Progenitor cell of endocrine pancreas (in vitro differentiated cells): ENCODE measurements around the gene HARS2. TPM values are rescaled to one million over a fixed set of nuclear protein-coding genes. Genes with fewer than 3 reads are reported as not detected.
A peak's percentile ranks its signal among the peaks of the same experiment; 100 is the strongest.
"Not testable (repeated sequence)": the region's sequence is repeated elsewhere in the genome, so short reads cannot be mapped to it uniquely, and the experiment has no call there.

Source experiments
- DNase-seq: peaks from one replicate; pipeline ENCODE4 v3.0.0; 2021; ENCODE audit warnings: low spot score; ENCODE audit not compliant: unreplicated experiment
- H3K27ac Mint-ChIP-seq: 2 replicates; pipeline ENCODE4 v1.8.0; 2021; ENCODE audit warnings: mild to moderate bottlenecking, moderate library complexity, mixed read lengths
- H3K27me3 Mint-ChIP-seq: 2 replicates; pipeline ENCODE4 v1.8.0; 2021; ENCODE audit warnings: mixed read lengths
- H3K36me3 Mint-ChIP-seq: 2 replicates; pipeline ENCODE4 v1.8.0; 2022; ENCODE audit warnings: mixed read lengths; ENCODE audit not compliant: insufficient read depth
- H3K4me1 Mint-ChIP-seq: 2 replicates; pipeline ENCODE4 v1.8.0; 2021; ENCODE audit warnings: low read depth, mixed read lengths
- H3K4me3 Mint-ChIP-seq: 2 replicates; pipeline ENCODE4 v1.8.0; 2021; ENCODE audit warnings: low read depth, mild to moderate bottlenecking, moderate library complexity, mixed read lengths
- H3K9me3 Mint-ChIP-seq: 2 replicates; pipeline ENCODE4 v1.8.0; 2021; ENCODE audit warnings: low read depth, mixed read lengths
- CTCF ChIP-seq: fragments of 200-600 bp; sonication (generic); IDR thresholded peaks from one replicate; pipeline ENCODE4 v1.5.0; 2021; ENCODE audit warnings: antibody characterized with exemption, mild to moderate bottlenecking; ENCODE audit not compliant: unreplicated experiment
- total RNA-seq: library from RNA; stranded (reverse); gene quantifications from 2 replicates; pipeline ENCODE4 v1.2.1, GENCODE V29; 2021

Gene HARS2
- total RNA-seq, 1 donor from 2014 or later = 44.7 TPM

DNA sequence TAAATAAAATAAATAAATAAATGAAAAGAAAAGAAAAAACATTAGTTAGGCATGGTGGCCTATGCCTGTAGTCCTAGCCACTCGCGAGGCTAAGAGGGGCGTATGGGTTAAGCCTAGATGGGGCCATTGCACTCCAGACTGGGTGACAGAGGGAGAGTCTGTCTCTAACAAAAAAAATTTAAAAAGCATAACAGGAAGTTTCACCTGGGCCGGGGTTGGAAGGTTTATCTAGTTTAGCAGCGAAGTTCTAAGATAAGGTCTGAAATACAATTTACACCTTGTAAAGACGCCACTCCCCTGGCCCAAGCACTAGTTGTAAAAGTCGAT lies 27.0 kb downstream of the HARS2 start:
- no peak overlapping the region for H3K27ac Mint-ChIP-seq
- DNase-seq = no peak
- H3K36me3 Mint-ChIP-seq = no peaks in the 10 kb centered on the region
- TF ChIP-seq CTCF = no peak
- H3K4me3 Mint-ChIP-seq = peak overlapping the region; percentile 45
- peaks cover 1% of the 10 kb centered on the region for H3K4me1 Mint-ChIP-seq
- peaks cover 6% of the 10 kb centered on the region for H3K27me3 Mint-ChIP-seq
- no peaks in the 10 kb centered on the region for H3K9me3 Mint-ChIP-seq

DNA sequence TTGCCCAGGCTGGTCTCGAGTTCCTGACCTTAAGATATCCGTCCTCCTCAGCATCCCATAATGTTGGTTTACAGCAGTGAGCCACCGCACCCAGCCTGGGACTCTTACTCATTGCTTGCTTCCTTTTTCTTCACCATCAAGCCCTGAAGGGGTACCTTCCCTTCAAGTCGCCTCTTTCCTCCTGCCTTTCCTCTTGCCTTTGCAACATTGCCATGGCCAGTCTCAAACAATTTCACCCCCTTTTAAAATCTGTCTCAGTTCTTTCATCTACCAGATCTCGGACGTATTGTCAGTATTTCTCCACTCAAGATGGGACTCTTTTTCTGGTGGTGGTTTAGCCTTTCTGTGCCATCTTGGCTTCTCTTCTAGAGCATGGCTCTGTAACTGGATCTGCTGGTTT lies 29.5 kb downstream of the HARS2 start:
- not testable (repeated sequence) for H3K4me3 Mint-ChIP-seq, H3K9me3 Mint-ChIP-seq, H3K36me3 Mint-ChIP-seq, DNase-seq, H3K4me1 Mint-ChIP-seq, H3K27ac Mint-ChIP-seq
- peaks cover 11% of the 10 kb centered on the region for H3K27me3 Mint-ChIP-seq

DNA sequence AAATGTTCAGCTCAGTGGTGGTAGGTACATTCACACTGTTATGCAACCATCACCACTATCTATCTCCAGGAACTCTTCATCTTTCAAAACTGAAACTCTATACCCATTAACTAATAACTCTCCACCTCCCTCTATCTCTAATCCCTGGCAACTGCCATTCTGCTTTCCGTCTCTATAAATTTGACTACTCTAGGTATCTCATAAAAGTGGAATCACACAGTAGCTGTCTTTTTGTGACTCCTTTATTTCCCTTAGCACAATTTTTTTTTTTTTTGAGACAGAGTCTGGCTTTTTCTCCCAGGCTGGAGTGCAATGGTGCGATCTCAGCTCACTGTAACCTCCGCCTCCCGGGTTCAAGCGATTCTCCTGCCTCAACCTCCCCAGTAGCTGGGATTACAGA lies 30.1 kb downstream of the HARS2 start:
- H3K36me3 Mint-ChIP-seq = not testable (repeated sequence)

DNA sequence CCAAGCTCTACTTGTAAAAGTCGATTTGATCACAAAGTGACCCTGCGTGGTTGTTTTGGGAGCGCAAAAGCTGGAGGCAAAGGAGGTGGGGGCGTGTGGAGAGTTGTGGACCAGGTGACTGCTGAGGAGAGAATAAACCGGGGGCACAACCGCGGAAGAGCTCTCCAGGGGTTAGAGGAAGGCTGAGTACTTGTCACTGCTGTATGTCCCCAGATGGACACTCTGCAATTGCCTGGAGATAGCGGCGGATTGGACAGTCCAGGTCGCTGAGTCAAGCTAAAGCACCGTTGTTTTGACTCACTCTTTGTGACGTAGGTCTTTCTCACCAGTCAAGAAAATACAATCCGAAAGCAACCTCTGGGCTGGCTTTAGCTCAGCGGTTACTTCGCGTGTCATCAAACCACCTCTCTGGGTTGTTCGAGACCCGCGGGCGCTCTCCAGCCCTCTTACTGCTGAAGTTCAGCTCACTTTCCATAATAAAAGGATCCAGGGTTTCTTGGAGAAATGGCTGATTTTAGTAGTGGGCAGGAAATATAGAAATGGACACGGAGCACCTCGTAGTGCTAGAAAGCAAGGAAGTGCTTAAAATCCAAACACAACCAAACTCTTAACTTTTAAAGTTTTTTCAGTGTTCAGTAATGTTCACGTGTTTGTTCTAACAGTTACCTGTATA lies 34.7 kb downstream of the HARS2 start:
- H3K9me3 Mint-ChIP-seq = no peaks in the 10 kb centered on the region
- H3K36me3 Mint-ChIP-seq = no peaks in the 10 kb centered on the region
- H3K4me1 Mint-ChIP-seq = no peaks in the 10 kb centered on the region
- DNase-seq = peak; percentile 50
- peak overlapping the region; percentile 75 for H3K4me3 Mint-ChIP-seq
- peak overlapping the region; percentile 95 for H3K27ac Mint-ChIP-seq
- peaks cover 22% of the 10 kb centered on the region for H3K27me3 Mint-ChIP-seq
- no peak for TF ChIP-seq CTCF

More for the DNA sequence above, 30.1 kb downstream of the HARS2 start:
- H3K27me3 Mint-ChIP-seq = peaks cover 12% of the 10 kb centered on the region
- not testable (repeated sequence) for H3K4me1 Mint-ChIP-seq, H3K4me3 Mint-ChIP-seq, H3K9me3 Mint-ChIP-seq, H3K27ac Mint-ChIP-seq, DNase-seq

DNA sequence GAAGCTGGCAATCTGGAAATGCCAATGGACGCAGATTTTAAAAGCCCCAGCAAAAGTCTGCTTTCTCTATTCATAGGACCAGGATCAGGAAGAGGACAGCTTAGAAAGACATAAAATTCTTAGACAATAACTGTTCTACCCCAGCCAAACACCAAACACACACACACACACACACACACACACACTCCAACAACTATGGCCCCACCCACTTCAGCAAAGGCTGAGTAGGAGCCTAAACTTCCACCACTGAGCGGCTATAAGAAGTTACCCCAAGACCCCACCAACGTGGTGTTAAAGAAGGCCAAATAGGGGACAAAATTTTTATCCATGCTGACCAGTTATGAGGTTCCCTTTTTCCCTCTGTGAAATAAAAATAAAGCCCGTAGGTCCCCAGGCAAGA lies 41.8 kb downstream of the HARS2 start:
- Mint-ChIP-seq H3K4me1 (no peaks in the 10 kb centered on the region), H3K36me3 (no peaks in the 10 kb centered on the region), H3K9me3 (no peaks in the 10 kb centered on the region), H3K4me3 (no peak overlapping the region), H3K27ac (no peak overlapping the region), H3K27me3 (peaks cover 34% of the 10 kb centered on the region)
- TF ChIP-seq CTCF = no peak
- no peak for DNase-seq

GRCh38 chr5:140734354-140734753 lies 43.1 kb downstream of the HARS2 start:
- Mint-ChIP-seq H3K36me3 (no peaks in the 10 kb centered on the region), H3K9me3 (no peaks in the 10 kb centered on the region), H3K27me3 (peaks cover 26% of the 10 kb centered on the region), H3K4me3 (no peak overlapping the region), H3K4me1 (no peaks in the 10 kb centered on the region), H3K27ac (no peak overlapping the region)
- peak; percentile 39 for TF ChIP-seq CTCF
- no peak for DNase-seq
